MCF 10A (cell line): ENCODE results near the gene AMER2. TPM values are rescaled to one million over a fixed set of nuclear protein-coding genes. Genes with fewer than 3 reads are reported as not detected.

Experiments
- BruUV-seq: library from RNA; stranded (reverse); fragments of 400-500 nt; replicated peaks from 2 replicates; lab custom pipeline; 2021; lab: Mats Ljungman, UMichigan
- CTCF ChIA-PET: fragments of 300-600 bp; sonication (Branson Sonifier 250); formaldehyde crosslinking; extraction: SDS; loops from one replicate; lab custom pipeline; 2021; ENCODE audit warnings: antibody characterized with exemption, inconsistent platforms; lab: Yijun Ruan, JAX
- POLR2A ChIA-PET: fragments of 300-600, 350-650 bp; sonication (Branson Sonifier 250); formaldehyde crosslinking; extraction: SDS; loops from one replicate; lab custom pipeline; 2020; ENCODE audit warnings: antibody characterized with exemption, inconsistent platforms; lab: Yijun Ruan, JAX
- DNase-seq: peaks from one replicate; pipeline ENCODE4 v3.0.0-alpha.2; 2018; ENCODE audit not compliant: unreplicated experiment
- H3K27ac Mint-ChIP-seq: one replicate; pipeline ENCODE4 v1.8.0; 2022; ENCODE audit warnings: mild to moderate bottlenecking, low read depth, mixed read lengths; ENCODE audit not compliant: unreplicated experiment
- H3K27me3 Mint-ChIP-seq: one replicate; pipeline ENCODE4 v1.8.0; 2022; ENCODE audit warnings: mixed read lengths; ENCODE audit not compliant: insufficient read depth, unreplicated experiment
- H3K36me3 Mint-ChIP-seq: one replicate; pipeline ENCODE4 v1.8.0; 2022; ENCODE audit warnings: mild to moderate bottlenecking, moderate library complexity, mixed read lengths; ENCODE audit not compliant: insufficient read depth, unreplicated experiment
- H3K4me1 Mint-ChIP-seq: one replicate; pipeline ENCODE4 v1.8.0; 2022; ENCODE audit warnings: mixed read lengths; ENCODE audit not compliant: insufficient read depth, unreplicated experiment
- H3K4me3 Mint-ChIP-seq: one replicate; pipeline ENCODE4 v1.8.0; 2022; ENCODE audit warnings: mild to moderate bottlenecking, moderate library complexity, mixed read lengths; ENCODE audit not compliant: unreplicated experiment
- H3K9me3 Mint-ChIP-seq: one replicate; pipeline ENCODE4 v1.8.0; 2022; ENCODE audit warnings: mixed read lengths; ENCODE audit not compliant: unreplicated experiment
- CTCF ChIP-seq: fragments of 200-600 bp; IDR thresholded peaks from one replicate; pipeline ENCODE4 v1.8.0; 2022; ENCODE audit warnings: antibody characterized with exemption, mild to moderate bottlenecking; ENCODE audit not compliant: unreplicated experiment
- intact Hi-C: fragments of 100-400 bp; cut with micrococcal nuclease; formaldehyde crosslinking; loops from 2 replicates; pipeline ENCODE4 v1.14.1; 2022
- total RNA-seq: library from RNA; stranded (reverse); gene quantifications from 2 replicates; pipeline ENCODE4 v1.2.3, GENCODE V29; 2022

Gene AMER2
- total RNA-seq, 1 experiment from 2014 or later, result not detected

GRCh38 chr13:25186187-25186586 is 14.1 kb upstream of the AMER2 start:
- Mint-ChIP-seq H3K27me3 (peaks cover 58% of the 10 kb centered on the region), H3K4me1 (no peaks in the 10 kb centered on the region), H3K27ac (no peak overlapping the region), H3K4me3 (no peak overlapping the region), H3K36me3 (peaks cover 7% of the 10 kb centered on the region), H3K9me3 (no peaks in the 10 kb centered on the region)
- DNase-seq, result no peak
- intact Hi-C loops, result no loop called here
- TF ChIP-seq CTCF, result no peak
- CTCF ChIA-PET, result no interaction called here
- POLR2A ChIA-PET, result no interaction called here
- BruUV-seq, result no TSS peak

GRCh38 chr13:25181597-25181996 is 9.5 kb upstream of the AMER2 start:
- no peaks in the 10 kb centered on the region for H3K9me3 Mint-ChIP-seq
- ChIA-PET POLR2A (interaction anchor here (1.1 kb wide), 1 partner anchor 127 kb away, joined by 3 read pairs; no protein-coding TSS in a partner anchor), CTCF (interaction anchor here (0.8 kb wide), 1 partner anchor 194 kb away, joined by 4 read pairs; no protein-coding TSS in a partner anchor)
- H3K4me3 Mint-ChIP-seq, result no peak overlapping the region
- intact Hi-C loops, result no loop called here
- no peak for DNase-seq
- H3K27me3 Mint-ChIP-seq, result peaks cover 35% of the 10 kb centered on the region
- BruUV-seq, result no TSS peak
- H3K4me1 Mint-ChIP-seq, result no peaks in the 10 kb centered on the region
- H3K27ac Mint-ChIP-seq, result no peak overlapping the region
- TF ChIP-seq CTCF, result no peak
- no peaks in the 10 kb centered on the region for H3K36me3 Mint-ChIP-seq

GRCh38 chr13:25180775-25181537 is 8.9 kb upstream of the AMER2 start:
- Mint-ChIP-seq H3K27me3 (peaks cover 29% of the 10 kb centered on the region), H3K4me3 (no peak overlapping the region), H3K9me3 (no peaks in the 10 kb centered on the region), H3K4me1 (no peaks in the 10 kb centered on the region), H3K36me3 (no peaks in the 10 kb centered on the region), H3K27ac (no peak overlapping the region)
- no peak for TF ChIP-seq CTCF
- BruUV-seq, result no TSS peak
- POLR2A ChIA-PET, result interaction anchor here (0.7 to 1.1 kb wide), 2 partner anchors 20 to 126 kb away, joined by 3 read pairs; no protein-coding TSS in a partner anchor
- DNase-seq, result no peak
- CTCF ChIA-PET, result interaction anchor here (0.5 to 1.1 kb wide), 4 partner anchors 10 to 284 kb away, joined by 3 to 4 read pairs (median 4); no protein-coding TSS in a partner anchor
- intact Hi-C loops, result no loop called here
